ENCODE results near the gene KCND1. TPM values are rescaled to one million over a fixed set of nuclear protein-coding genes. Genes with fewer than 3 reads are reported as not detected.

The KCND1 gene
- total and polyA plus RNA-seq, 2 of the 4 experiments (the other 2 are of a cell fraction): 0.36 to 1.8 TPM

- POLR2A ChIA-PET (ENCODE audit: unreplicated experiment): no interaction called here
These were observed 12.3 kb upstream of the KCND1 start for GRCh38 chrX:48983896-48984295.

More at GRCh38 chrX:48983896-48984295, 12.3 kb upstream of the KCND1 start:
- Histone ChIP-seq H3K9me1 (ENCODE audit: insufficient read depth, low read length) (no peaks in the 10 kb centered on the region), H4K20me1 (ENCODE audit: insufficient read depth, low read length) (no peaks in the 10 kb centered on the region), H3K27me3 (ENCODE audit: control insufficient read depth, insufficient read depth, low read length) (no peaks in the 10 kb centered on the region), H3K4me3 (ENCODE audit: insufficient read depth, low read depth, low read length) (no peak overlapping the region), H3K4ac (ENCODE audit: low read depth, low read length) (no peak overlapping the region), H4K8ac (ENCODE audit: low read depth in 2 of 2, low read length in 2 of 2) (no peak overlapping the region), H3K18ac (ENCODE audit: low read depth, low read length) (no peak overlapping the region), H2BK5ac (ENCODE audit: low read depth, low read length, poor library complexity, severe bottlenecking) (no peak overlapping the region), H2BK120ac (ENCODE audit: low read depth, low read length) (no peak overlapping the region), H2AK5ac (ENCODE audit: low read depth, low read length) (no peak overlapping the region), H3K4me2 (ENCODE audit: low read depth, low read length) (no peak overlapping the region), H2BK15ac (ENCODE audit: low read depth, low read length) (no peak overlapping the region), H3K9me3 (ENCODE audit: control insufficient read depth, insufficient read depth, low read length) (peaks cover 4% of the 10 kb centered on the region; the same call in 1 of the 2 replicates), H2AK9ac (replicated peaks; ENCODE audit: low read depth, low read length, poor library complexity) (no peak overlapping the region), H3K79me1 (ENCODE audit: low read depth in 1 of 2, low read length in 2 of 2) (no peaks in the 10 kb centered on the region), H3K56ac (ENCODE audit: extremely low read depth, insufficient read depth, low read length) (no peak overlapping the region), H2BK20ac (ENCODE audit: low read depth, low read length) (no peak overlapping the region), H3K14ac (replicated peaks; ENCODE audit: low read depth, low read length) (no peak overlapping the region), H4K5ac (ENCODE audit: low read depth, low read length) (no peak overlapping the region), H3K36me3 (ENCODE audit: control insufficient read depth, insufficient read depth, low read length) (peaks cover 27% of the 10 kb centered on the region), H3K23ac (ENCODE audit: low read depth, low read length) (no peak overlapping the region), H3K27ac (ENCODE audit: insufficient read depth, low read length) (no peak overlapping the region), H4K91ac (ENCODE audit: insufficient read depth, low read depth, low read length) (no peak overlapping the region), H2AFZ (replicated peaks; ENCODE audit: low read length, poor library complexity) (no peak overlapping the region), H3K4me1 (ENCODE audit: control insufficient read depth, insufficient read depth, low read length) (no peaks in the 10 kb centered on the region), H3K9ac (ENCODE audit: low read depth, low read length) (no peak overlapping the region)
- ATAC-seq (ENCODE audit: low read depth) (no peak), DNase-seq (no peak)
- dilution Hi-C loops (cut with HindIII; ENCODE audit: low sequenced_read_pairs, unreplicated experiment) (no loop called here), intact Hi-C loops (cut with micrococcal nuclease) (no loop called here), in situ Hi-C loops (cut with MboI; ENCODE audit: low sequenced_read_pairs) (no loop called here)
- WGBS, 2 experiments (ENCODE audit: extremely low coverage in 2 of 2, insufficient read length in 1 of 2): no CpG with 5 or more reads among the region's 3 CpGs
- TF ChIP-seq RAD21 (IDR thresholded peaks at IDR 0.05; ENCODE audit: low read length) (no peak), MAZ (IDR thresholded peaks at IDR 0.05; ENCODE audit: borderline replicate concordance, low read depth, low read length) (no peak), CHD1 (IDR thresholded peaks at IDR 0.05; ENCODE audit: low read depth, low read length) (no peak), CEBPB (IDR thresholded peaks at IDR 0.05; ENCODE audit: low read depth, low read length) (no peak), SMC3 (IDR thresholded peaks at IDR 0.05; ENCODE audit: low read depth, low read length) (no peak), USF2 (IDR thresholded peaks at IDR 0.05; ENCODE audit: low read depth, low read length) (no peak), MXI1 (IDR thresholded peaks at IDR 0.05; ENCODE audit: borderline replicate concordance, low read depth, low read length) (no peak), POLR2A (IDR thresholded peaks at IDR 0.05; ENCODE audit: low read depth, low read length) (no peak), RFX5 (IDR thresholded peaks at IDR 0.05; ENCODE audit: low read depth, low read length) (no peak), NFE2L2 (IDR thresholded peaks at IDR 0.05; ENCODE audit: low read depth, low read length) (no peak)
- CTCF ChIA-PET: no interaction called here
- BruUV-seq (replicated peaks): no TSS peak

Data from IMR-90 (cell line).